A549 (cell line): ENCODE data around the gene PIP4K2B. TPM values are rescaled to one million over a fixed set of nuclear protein-coding genes. Genes with fewer than 3 reads are reported as not detected.

Experiments
- ATAC-seq, 2 experiments: fragments of 200-7000 bp in 1 of 2; fragments of >200 bp in 1 of 2; cut with Nextera tagmentation in 1 of 2; cut with Tn5 transposase in 1 of 2; 3 replicates each; pipeline versions ENCODE4 v1.8.0 to v1.9.1; 2018 to 2020; ENCODE audit warnings: mild to moderate bottlenecking in 1 of 2, moderate library complexity in 1 of 2
- CTCF ChIA-PET: fragments of 300-600 bp; sonication (Branson Sonifier 250); formaldehyde crosslinking; extraction: SDS; loops from one replicate; lab custom pipeline; 2021; ENCODE audit warnings: antibody characterized with exemption, inconsistent platforms; lab: Yijun Ruan, JAX
- POLR2A ChIA-PET: fragments of 350-600 bp; formaldehyde crosslinking; extraction: SDS; loops from one replicate; lab custom pipeline; 2021; ENCODE audit warnings: antibody characterized with exemption, inconsistent platforms; lab: Yijun Ruan, JAX
- DNase-seq, 2 experiments: peaks; one replicate each; pipeline versions ENCODE4 v3.0.0 to v3.0.0-alpha.2; 2011 to 2016; ENCODE audit warnings: low read depth in 1 of 2, low spot score in 1 of 2
- FAIRE-seq: peaks from 2 replicates; lab custom pipeline; 2011; peaks lifted over from hg19 to GRCh38; lab: Jason Lieb, UNC
- H3K27ac ChIP-seq, 2 experiments: fragments of >200 bp; sonication (Bioruptor Twin); formaldehyde crosslinking; 3 replicates each; pipeline ENCODE4 v1.5.1; 2016 to 2017
- H3K4me1 ChIP-seq: fragments of >200 bp; sonication (Bioruptor Twin); formaldehyde crosslinking; 3 replicates; pipeline ENCODE4 v1.6.1; 2016
- H3K4me2 ChIP-seq: fragments of >200 bp; sonication (Bioruptor Twin); formaldehyde crosslinking; 3 replicates; pipeline ENCODE4 v1.6.1; 2016
- H3K4me3 ChIP-seq: fragments of >200 bp; sonication (Bioruptor Twin); formaldehyde crosslinking; 3 replicates; pipeline ENCODE4 v1.5.1; 2016
- H3K9me3 ChIP-seq: fragments of >200 bp; sonication (Bioruptor Twin); formaldehyde crosslinking; 3 replicates; pipeline ENCODE4 v1.6.1; 2016
- ATOH8 ChIP-seq: fragments of 250-450 bp; sonication (Bioruptor Pico); IDR thresholded peaks from 2 replicates; pipeline ENCODE4 v1.5.0; 2020; ENCODE audit warnings: low read depth, mild to moderate bottlenecking, moderate library complexity
- CHD2 ChIP-seq: fragments of 150-350 bp; IDR thresholded peaks from 2 replicates; pipeline ENCODE4 v1.6.1; 2014; ENCODE audit warnings: low read length; ENCODE audit not compliant: partially characterized antibody
- CTCF ChIP-seq: fragments of >200 bp; sonication (Bioruptor Twin); formaldehyde crosslinking; IDR thresholded peaks from 3 replicates; pipeline ENCODE4 v1.5.1; 2016
- EHMT2 ChIP-seq: fragments of 200-600 bp; sonication (generic); IDR thresholded peaks from 2 replicates; pipeline ENCODE4 v1.6.1; 2016; ENCODE audit warnings: antibody characterized with exemption, low read depth, mild to moderate bottlenecking, moderate library complexity
- ESRRA ChIP-seq: fragments of 150-350 bp; IDR thresholded peaks from 2 replicates; pipeline ENCODE4 v1.6.1; 2014; ENCODE audit warnings: mild to moderate bottlenecking, low read length, borderline replicate concordance
- FOSB ChIP-seq: fragments of 250-450 bp; sonication (Bioruptor Pico); IDR thresholded peaks from 2 replicates; pipeline ENCODE4 v1.5.0; 2020; ENCODE audit warnings: mild to moderate bottlenecking, moderate library complexity
- HEYL ChIP-seq: fragments of 250-450 bp; sonication (Bioruptor Pico); IDR thresholded peaks from 2 replicates; pipeline ENCODE4 v1.8.0; 2021; ENCODE audit warnings: mild to moderate bottlenecking, moderate library complexity
- HOXA7 ChIP-seq: fragments of 250-450 bp; sonication (Bioruptor Pico); IDR thresholded peaks from 2 replicates; pipeline ENCODE4 v1.5.0; 2020; ENCODE audit warnings: mild to moderate bottlenecking, moderate library complexity
- HOXB13 ChIP-seq: fragments of 250-450 bp; sonication (Bioruptor Pico); IDR thresholded peaks from 2 replicates; pipeline ENCODE4 v1.5.0; 2020; ENCODE audit warnings: low read depth, mild to moderate bottlenecking, moderate library complexity
- JUNB ChIP-seq: fragments of >200 bp; sonication (Bioruptor Twin); formaldehyde crosslinking; IDR thresholded peaks from 2 replicates; pipeline ENCODE4 v1.6.1; 2016
- MAFK ChIP-seq: fragments of 450-650 bp; IDR thresholded peaks from 2 replicates; pipeline ENCODE4 v1.6.1; 2014; ENCODE audit not compliant: partially characterized antibody
- NPAS2 ChIP-seq: fragments of 250-450 bp; sonication (Bioruptor Pico); IDR thresholded peaks from 2 replicates; pipeline ENCODE4 v1.8.0; 2022; ENCODE audit warnings: mild to moderate bottlenecking, moderate library complexity, borderline replicate concordance
- POLR2A ChIP-seq: IDR thresholded peaks from 2 replicates; pipeline ENCODE4 v1.6.1; 2012; ENCODE audit warnings: mild to moderate bottlenecking, low read length
- RAD21 ChIP-seq, 2 experiments: fragments of >200 bp in 1 of 2; sonication (Bioruptor Twin) in 1 of 2; formaldehyde crosslinking in 1 of 2; IDR thresholded peaks in 1 of 2; conservative IDR thresholded peaks in 1 of 2; 2 replicates in 1 of 2; 3 replicates in 1 of 2; pipeline ENCODE4 v1.6.1; 2012 to 2018; ENCODE audit warnings: inconsistent platforms in 1 of 2
- RCOR1 ChIP-seq: fragments of 150-350 bp; IDR thresholded peaks from 2 replicates; pipeline ENCODE4 v1.6.1; 2014; ENCODE audit warnings: antibody characterized with exemption, low read length, low read depth
- SMC3 ChIP-seq: fragments of >200 bp; sonication (Bioruptor Twin); formaldehyde crosslinking; IDR thresholded peaks from 3 replicates; pipeline ENCODE4 v1.6.1; 2018; ENCODE audit warnings: inconsistent platforms
- ZNF302 ChIP-seq: fragments of 250-450 bp; sonication (Bioruptor Pico); IDR thresholded peaks from 2 replicates; pipeline ENCODE4 v1.9.0; 2021; ENCODE audit warnings: inconsistent platforms, mild to moderate bottlenecking, moderate library complexity
- WGBS: methylation state at CpG from one replicate; pipeline ENCODE4 v1.1.6; 2017; ENCODE audit errors: missing lambda C conversion rate; 5-methylcytosine and 5-hydroxymethylcytosine counted together
- polyA plus RNA-seq, 4 experiments: library from polyadenylated mRNA; depleted of rRNA in 3 of 4; stranded (reverse); fragments of >200 nt; fragmentation: RNase III in 1 of 4; extraction: RNeasy Plus Mini Kit Qiagen cat#74134 plus additional on column Dnase treatment in 1 of 4; gene quantifications; 2 replicates in 3 of 4; 3 replicates in 1 of 4; pipeline ENCODE4 v1.2.3, GENCODE V29; 2011 to 2017
- small RNA-seq, 6 experiments: library from RNA; depleted of rRNA; stranded (forward); fragments of <200 nt; gene quantifications; one replicate each; pipeline ENCODE3, GENCODE V24; 2012
- TF ChIP-seq, protein P1 (sequence below): fragments of >200 bp; sonication (Bioruptor Twin); formaldehyde crosslinking; IDR thresholded peaks from 2 replicates; pipeline ENCODE4 v1.6.1; 2016

PIP4K2B gene
- polyA plus RNA-seq, 2 of the 4 experiments (the other 2 are of a cell fraction), result 40.3 to 53.7 TPM

DNA sequence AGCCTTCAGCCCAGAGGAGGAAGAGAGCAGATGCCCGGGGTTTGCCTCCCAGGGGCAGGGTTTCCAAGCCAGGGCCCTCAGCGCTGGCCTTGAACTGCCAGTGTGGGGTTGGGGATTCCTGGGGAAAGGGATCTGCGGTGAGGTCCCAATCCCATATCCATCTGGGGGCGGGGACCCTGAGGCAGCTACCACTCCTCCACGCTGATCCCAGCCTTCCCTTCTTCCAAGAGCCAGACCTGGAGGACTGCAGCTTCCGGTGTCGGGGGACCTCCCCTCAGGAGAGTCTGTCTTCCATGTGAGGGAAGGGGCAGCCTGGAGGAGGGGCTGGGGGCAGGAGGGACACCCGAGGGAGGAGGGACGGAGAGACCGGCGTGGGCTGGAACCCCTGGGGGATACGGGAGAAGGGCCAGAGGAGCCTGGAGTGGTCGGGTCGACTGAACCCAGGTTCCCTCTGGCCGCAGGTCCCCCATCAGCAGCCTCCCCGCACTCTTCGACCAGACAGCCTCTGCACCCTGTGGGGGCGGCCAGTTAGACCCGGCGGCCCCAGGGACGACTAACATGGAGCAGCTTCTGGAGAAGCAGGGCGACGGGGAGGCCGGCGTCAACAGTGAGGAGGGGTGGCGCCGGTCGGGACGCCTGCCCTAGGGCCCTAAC, 79.9 kb downstream of the PIP4K2B start:
- H3K4me2 ChIP-seq, result no peak overlapping the region
- no peak for TF ChIP-seq ESRRA
- no peak for TF ChIP-seq CTCF
- no peak for TF ChIP-seq EHMT2
- TF ChIP-seq, protein P1, sequence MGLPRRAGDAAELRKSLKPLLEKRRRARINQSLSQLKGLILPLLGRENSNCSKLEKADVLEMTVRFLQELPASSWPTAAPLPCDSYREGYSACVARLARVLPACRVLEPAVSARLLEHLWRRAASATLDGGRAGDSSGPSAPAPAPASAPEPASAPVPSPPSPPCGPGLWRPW, result no peak
- TF ChIP-seq, all 56 proteins: peak for 0
- H3K4me1 ChIP-seq, result peaks cover 7% of the 10 kb centered on the region; the same call in 2 of the 3 replicates
- H3K27ac ChIP-seq, result 0 out of 6 replicates have a peak overlapping the region, but pooled peaks of 1 of the 2 experiments have one; percentile 4
- ChIA-PET POLR2A (interaction anchor here (1.3 kb wide), 1 partner anchor 14 kb away, joined by 4 read pairs; the partner anchor contains the start of gene MLLT6), CTCF (interaction anchor here (0.6 to 12.9 kb wide), 8 partner anchors 9 to 305 kb away, joined by 3 to 102 read pairs (median 4); partner anchors contain the start of gene CISD3)
- H3K9me3 ChIP-seq, result no peaks in the 10 kb centered on the region
- 93% methylated on average over 29 of the region's 29 CpGs for whole genome bisulfite sequencing
- ATAC-seq, result no peak
- FAIRE-seq, result no peak
- no peak overlapping the region for H3K4me3 ChIP-seq
- no peak for DNase-seq

DNA sequence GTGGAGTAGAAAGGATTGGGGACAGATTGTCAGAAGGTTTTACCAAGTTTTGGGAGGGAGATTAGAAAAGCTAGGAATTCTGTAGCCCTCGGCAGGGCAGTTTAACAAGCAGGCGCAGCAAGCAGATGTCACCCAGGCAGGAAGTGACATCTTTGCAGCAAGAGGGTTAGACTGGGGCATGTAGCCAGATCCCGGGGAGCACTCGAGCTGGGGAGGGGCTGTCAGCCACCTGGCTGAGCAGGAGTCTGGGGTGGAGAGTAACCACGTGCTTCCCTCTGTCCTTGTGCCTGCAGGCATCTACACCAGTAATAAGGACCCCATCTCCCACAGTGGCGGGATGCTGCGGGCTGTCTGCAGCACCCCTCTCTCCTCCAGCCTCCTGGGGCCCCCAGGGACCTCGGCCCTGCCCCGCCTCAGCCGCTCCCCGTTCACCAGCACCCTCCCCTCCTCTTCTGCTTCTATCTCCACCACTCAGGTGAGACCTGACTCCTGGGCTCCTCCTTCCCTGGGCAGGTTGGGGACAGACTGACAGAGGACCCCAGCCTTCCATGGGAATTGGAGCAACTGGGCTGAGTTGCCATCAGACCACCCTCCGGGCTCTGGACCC, 82.1 kb downstream of the PIP4K2B start:
- Histone ChIP-seq H3K4me3 (no peak overlapping the region), H3K4me1 (peaks cover 7% of the 10 kb centered on the region; the same call in 2 of the 3 replicates), H3K27ac (no peak overlapping the region), H3K9me3 (no peaks in the 10 kb centered on the region), H3K4me2 (no peak overlapping the region)
- TF ChIP-seq NPAS2 (CRISPR knock-in tag) (no peak), CHD2 (no peak), ZNF302 (CRISPR knock-in tag) (no peak), RAD21 (conservative IDR thresholded peaks at IDR 0.05 in 1 of 2, IDR thresholded peaks at IDR 0.05 in 1 of 2) (no peak), SMC3 (no peak), HEYL (CRISPR knock-in tag) (no peak), RCOR1 (no peak), ATOH8 (CRISPR knock-in tag) (no peak), FOSB (CRISPR knock-in tag) (no peak), POLR2A (no peak)
- FAIRE-seq (no peak), ATAC-seq (no peak), DNase-seq (no peak)
- 81% methylated on average over 12 of the region's 12 CpGs for WGBS
- ChIA-PET CTCF (interaction anchor here (1.5 to 12.9 kb wide), 6 partner anchors 10 to 457 kb away, joined by 3 to 102 read pairs (median 6); no protein-coding TSS in a partner anchor), POLR2A (no interaction called here)

DNA sequence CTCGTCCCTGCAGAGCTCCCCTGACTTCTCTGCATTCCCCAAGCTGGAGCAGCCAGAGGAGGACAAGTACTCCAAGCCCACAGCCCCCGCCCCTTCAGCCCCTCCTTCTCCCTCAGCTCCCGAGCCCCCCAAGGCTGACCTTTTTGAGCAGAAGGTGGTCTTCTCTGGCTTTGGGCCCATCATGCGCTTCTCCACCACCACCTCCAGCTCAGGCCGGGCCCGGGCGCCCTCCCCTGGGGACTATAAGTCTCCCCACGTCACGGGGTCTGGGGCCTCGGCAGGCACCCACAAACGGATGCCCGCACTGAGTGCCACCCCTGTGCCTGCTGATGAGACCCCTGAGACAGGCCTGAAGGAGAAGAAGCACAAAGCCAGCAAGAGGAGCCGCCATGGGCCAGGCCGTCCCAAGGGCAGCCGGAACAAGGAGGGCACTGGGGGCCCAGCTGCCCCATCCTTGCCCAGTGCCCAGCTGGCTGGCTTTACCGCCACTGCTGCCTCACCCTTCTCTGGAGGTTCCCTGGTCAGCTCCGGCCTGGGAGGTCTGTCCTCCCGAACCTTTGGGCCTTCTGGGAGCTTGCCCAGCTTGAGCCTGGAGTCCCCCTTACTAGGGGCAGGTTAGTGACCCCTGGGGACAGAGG, 82.9 kb downstream of the PIP4K2B start:
- Histone ChIP-seq H3K4me2 (no peak overlapping the region), H3K27ac (no peak overlapping the region), H3K4me3 (no peak overlapping the region), H3K4me1 (peaks cover 7% of the 10 kb centered on the region), H3K9me3 (no peaks in the 10 kb centered on the region)
- no peak for ATAC-seq
- POLR2A ChIA-PET, result interaction anchor here (1.2 kb wide), 1 partner anchor 12 kb away, joined by 4 read pairs; no protein-coding TSS in a partner anchor
- 96% methylated on average over 13 of the region's 18 CpGs for WGBS
- no peak for FAIRE-seq
- CTCF ChIA-PET, result interaction anchor here (0.5 to 12.9 kb wide), 10 partner anchors 10 to 458 kb away, joined by 3 to 102 read pairs (median 5); no protein-coding TSS in a partner anchor
- no peak for TF ChIP-seq CHD2
- TF ChIP-seq MAFK, result no peak
- TF ChIP-seq HOXA7 (CRISPR knock-in tag), result no peak
- TF ChIP-seq HOXB13 (CRISPR knock-in tag), result no peak
- TF ChIP-seq HEYL (CRISPR knock-in tag), result no peak
- no peak for TF ChIP-seq JUNB
- DNase-seq, result no peak

Small RNA genes within 50 kb of the gene (small RNA-seq; reads per million reads assigned to genes)
- gene MIR4726, result 0 to 2.5 (median 0) reads per million in 6 experiments
- gene MIR4727, result 0 to 3.9 (median 0) reads per million in 6 experiments
- 0 to 4.6 (median 1.4) reads per million in 6 experiments for gene RNA5SP440
- 0 reads per million in 6 experiments for gene RNU6-866P

Other genes with a start within 250 kb of the PIP4K2B start
- 1.3 and 1.4 TPM in 2 replicates for gene SRCIN1, start 193.6 kb downstream of the PIP4K2B start, polyA plus RNA-seq (2011; rRNA removed)
- 2.1 to 3.4 TPM (median 2.6 TPM) in 3 replicates for gene SRCIN1, start 193.6 kb downstream of the PIP4K2B start, polyA plus RNA-seq (2017; fragmentation: RNase III; extraction: RNeasy Plus Mini Kit Qiagen cat#74134 plus additional on column Dnase treatment)
- 4.6 and 5.1 TPM in 2 replicates for gene EPOP, start 124.6 kb downstream of the PIP4K2B start, polyA plus RNA-seq (2011; rRNA removed)
- 11.2 to 12.3 TPM (median 12.1 TPM) in 3 replicates for gene EPOP, start 124.6 kb downstream of the PIP4K2B start, polyA plus RNA-seq (2017; fragmentation: RNase III; extraction: RNeasy Plus Mini Kit Qiagen cat#74134 plus additional on column Dnase treatment)
- gene MLLT6, start 94.3 kb downstream of the PIP4K2B start, polyA plus RNA-seq (2011; rRNA removed), result 24.2 and 28.9 TPM in 2 replicates
- 24.6 to 29.9 TPM (median 28.3 TPM) in 3 replicates for gene MLLT6, start 94.3 kb downstream of the PIP4K2B start, polyA plus RNA-seq (2017; fragmentation: RNase III; extraction: RNeasy Plus Mini Kit Qiagen cat#74134 plus additional on column Dnase treatment)
- 24.5 and 32.6 TPM in 2 replicates for gene CISD3, start 69.2 kb downstream of the PIP4K2B start, polyA plus RNA-seq (2011; rRNA removed)
- gene CISD3, start 69.2 kb downstream of the PIP4K2B start, polyA plus RNA-seq (2017; fragmentation: RNase III; extraction: RNeasy Plus Mini Kit Qiagen cat#74134 plus additional on column Dnase treatment), result 33.0 to 35.4 TPM (median 34.3 TPM) in 3 replicates
- gene PCGF2, start 51.2 kb downstream of the PIP4K2B start, polyA plus RNA-seq (2011; rRNA removed), result 19.9 and 21.2 TPM in 2 replicates
- gene PCGF2, start 51.2 kb downstream of the PIP4K2B start, polyA plus RNA-seq (2017; fragmentation: RNase III; extraction: RNeasy Plus Mini Kit Qiagen cat#74134 plus additional on column Dnase treatment), result 33.9 to 43.6 TPM (median 42.5 TPM) in 3 replicates
- 417 and 467 TPM in 2 replicates for gene PSMB3, start 46.8 kb downstream of the PIP4K2B start, polyA plus RNA-seq (2011; rRNA removed)
- gene PSMB3, start 46.8 kb downstream of the PIP4K2B start, polyA plus RNA-seq (2017; fragmentation: RNase III; extraction: RNeasy Plus Mini Kit Qiagen cat#74134 plus additional on column Dnase treatment), result 463 to 466 TPM (median 465 TPM) in 3 replicates
- 34.1 and 34.5 TPM in 2 replicates for gene CWC25, start 25.8 kb upstream of the PIP4K2B start, polyA plus RNA-seq (2011; rRNA removed)
- 22.5 to 24.2 TPM (median 23.1 TPM) in 3 replicates for gene CWC25, start 25.8 kb upstream of the PIP4K2B start, polyA plus RNA-seq (2017; fragmentation: RNase III; extraction: RNeasy Plus Mini Kit Qiagen cat#74134 plus additional on column Dnase treatment)
- 2,297 and 2,715 TPM in 2 replicates for gene RPL23, start 54.2 kb upstream of the PIP4K2B start, polyA plus RNA-seq (2011; rRNA removed)
- 2,814 to 3,171 TPM (median 2,969 TPM) in 3 replicates for gene RPL23, start 54.2 kb upstream of the PIP4K2B start, polyA plus RNA-seq (2017; fragmentation: RNase III; extraction: RNeasy Plus Mini Kit Qiagen cat#74134 plus additional on column Dnase treatment)
- gene LASP1, start 70.5 kb upstream of the PIP4K2B start, polyA plus RNA-seq (2011; rRNA removed), result 145 and 152 TPM in 2 replicates
- 281 to 312 TPM (median 287 TPM) in 3 replicates for gene LASP1, start 70.5 kb upstream of the PIP4K2B start, polyA plus RNA-seq (2017; fragmentation: RNase III; extraction: RNeasy Plus Mini Kit Qiagen cat#74134 plus additional on column Dnase treatment)
- 0.04 TPM in 1 of 2 replicates, not detected in the other for gene FBXO47, start 167.8 kb upstream of the PIP4K2B start, polyA plus RNA-seq (2011; rRNA removed)
- gene FBXO47, start 167.8 kb upstream of the PIP4K2B start, polyA plus RNA-seq (2017; fragmentation: RNase III; extraction: RNeasy Plus Mini Kit Qiagen cat#74134 plus additional on column Dnase treatment), result 0.04 TPM in 1 of 3 replicates, not detected in the others